Measurements from ENCODE around the gene SYT6. TPM values are rescaled to one million over a fixed set of nuclear protein-coding genes. Genes with fewer than 3 reads are reported as not detected.

Gene SYT6
- polyA plus RNA-seq, 6 donors from 2014 or later, result not detected

DNA sequence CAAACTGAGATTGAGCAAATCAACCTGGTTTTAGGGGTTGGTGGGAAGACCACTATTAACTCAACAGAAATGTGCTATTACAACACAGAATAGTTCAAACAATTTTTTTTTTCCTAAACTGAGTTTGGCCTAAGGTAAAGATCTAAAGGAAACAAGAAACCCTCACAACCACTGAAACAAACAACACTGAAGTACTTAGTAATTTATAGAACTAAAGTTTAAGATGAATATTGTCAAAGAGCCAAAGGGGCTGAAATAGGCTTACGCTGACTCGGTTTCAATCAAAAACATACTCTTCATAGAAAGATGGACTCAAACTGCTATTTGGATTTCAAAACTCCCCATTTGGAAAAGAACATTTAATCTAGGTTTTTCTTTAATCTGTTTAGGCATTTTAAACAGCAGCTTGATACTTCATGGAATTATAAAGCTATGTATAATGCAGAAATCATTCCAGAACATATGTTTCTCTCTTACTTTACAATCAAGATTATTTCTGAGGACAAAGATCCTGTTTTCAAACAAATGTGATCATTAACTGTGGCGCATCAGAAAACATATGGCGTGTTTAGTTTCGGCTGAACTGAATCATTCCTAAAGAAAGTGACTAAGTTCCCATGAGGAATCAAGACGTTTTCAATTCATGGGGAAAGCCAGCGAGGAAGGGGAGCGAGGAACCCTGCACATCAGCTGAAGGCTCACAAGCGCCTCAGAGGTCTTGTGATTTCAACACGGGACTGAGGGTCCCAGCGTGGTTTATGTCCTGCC is 62.7 kb downstream of the SYT6 start:
- Mint-ChIP-seq H3K4me1 (no peaks in the 10 kb centered on the region), H3K27ac (no peak overlapping the region), H3K9me3 (peaks cover 0 to 3% (median 0%) of the 10 kb centered on the region in 7 donors), H3K4me3 (no peak overlapping the region), H3K36me3 (no peaks in the 10 kb centered on the region), H3K27me3 (peaks cover 11 to 26% (median 20%) of the 10 kb centered on the region in 3 donors)
- no peak for DNase-seq
- no peak for ATAC-seq (ENCODE audit: low read depth in 2 of 2)

DNA sequence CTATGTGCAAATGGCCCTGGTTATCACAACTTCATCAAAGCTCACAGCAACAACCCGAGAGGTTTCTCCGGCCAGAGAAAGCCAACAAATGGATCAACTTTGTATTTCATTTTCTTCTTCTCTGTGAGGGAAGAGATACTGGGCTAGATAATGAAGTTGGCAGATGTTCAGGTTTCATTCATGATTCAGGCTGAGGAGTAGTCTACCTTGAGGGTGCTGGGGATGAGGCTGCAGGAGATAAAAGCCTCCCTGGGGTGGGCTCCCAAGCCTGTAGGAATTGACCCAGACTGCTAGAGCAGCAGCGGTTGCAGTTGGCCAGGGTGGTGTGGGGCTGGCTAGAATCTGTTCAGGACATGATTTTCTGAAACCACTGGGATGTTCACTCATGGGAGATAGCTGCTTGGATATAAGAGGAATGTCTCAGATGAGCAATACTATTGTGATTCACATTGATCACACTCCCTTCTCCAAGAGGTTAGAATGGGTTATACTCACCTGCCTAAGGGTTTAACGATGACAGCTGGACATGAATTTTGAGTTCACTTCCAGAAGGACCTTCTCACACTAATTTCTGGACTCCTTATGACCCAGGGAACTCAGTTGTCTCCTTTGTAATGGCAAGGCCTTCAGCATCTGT is 64.0 kb downstream of the SYT6 start:
- ATAC-seq (ENCODE audit: low read depth in 2 of 2) (no peak), DNase-seq (no peak)
- H3K9me3 Mint-ChIP-seq, result peaks cover 0 to 3% (median 0%) of the 10 kb centered on the region in 7 donors
- no peak overlapping the region for H3K27ac Mint-ChIP-seq
- no peaks in the 10 kb centered on the region for H3K36me3 Mint-ChIP-seq
- peaks cover 11 to 20% (median 20%) of the 10 kb centered on the region in 3 donors for H3K27me3 Mint-ChIP-seq
- H3K4me1 Mint-ChIP-seq, result no peaks in the 10 kb centered on the region
- no peak overlapping the region for H3K4me3 Mint-ChIP-seq

DNA sequence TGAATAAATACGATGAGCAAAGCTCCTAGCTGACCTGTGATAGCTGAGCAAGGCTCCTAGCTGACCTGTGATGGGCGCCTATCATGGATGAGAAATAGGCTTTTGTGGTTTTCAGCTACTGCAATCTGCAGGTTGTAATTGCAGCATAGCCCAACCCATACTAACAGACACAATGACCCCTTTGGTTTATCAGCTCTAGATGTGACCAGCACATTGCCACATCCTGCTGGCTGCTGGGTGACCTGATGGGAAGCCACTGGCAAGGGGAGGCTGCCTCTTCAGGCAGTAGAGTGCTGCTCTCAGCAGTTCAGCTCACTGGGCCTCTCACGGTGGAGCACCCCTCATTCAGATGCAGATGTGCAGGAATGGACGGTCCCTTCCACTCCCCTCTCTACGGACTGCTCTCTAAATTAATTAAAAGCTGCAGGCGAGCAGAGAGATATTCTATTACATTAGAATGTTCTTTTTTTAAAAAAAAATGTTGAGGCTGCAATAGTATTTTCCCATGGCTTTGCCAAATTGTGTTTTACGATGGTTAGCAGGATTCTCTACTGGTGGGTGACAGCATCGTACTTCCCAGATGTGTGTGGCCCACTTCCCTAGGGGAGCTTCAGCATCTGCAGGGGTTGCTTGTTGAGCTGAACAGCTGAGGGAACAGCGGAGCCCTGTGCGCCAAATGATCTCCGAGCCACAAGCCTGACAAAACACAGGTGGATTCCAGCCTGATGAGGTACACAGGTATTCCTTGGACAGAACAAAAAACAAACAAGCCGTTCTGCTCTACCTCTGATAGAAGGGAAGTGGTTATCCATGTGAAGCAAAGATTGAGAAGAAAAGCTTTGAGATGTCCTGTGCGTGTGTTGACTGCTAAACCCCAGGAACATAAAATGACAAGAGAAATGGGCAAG is 65.0 kb downstream of the SYT6 start:
- ATAC-seq (ENCODE audit: low read depth in 2 of 2) (no peak), DNase-seq (no peak)
- Mint-ChIP-seq H3K4me1 (no peaks in the 10 kb centered on the region), H3K36me3 (no peaks in the 10 kb centered on the region), H3K4me3 (no peak overlapping the region), H3K9me3 (peaks cover 0 to 3% (median 0%) of the 10 kb centered on the region in 7 donors), H3K27ac (peak overlapping the region in 1 of 6 donors; percentile 12), H3K27me3 (peaks cover 11 to 20% (median 19%) of the 10 kb centered on the region in 3 donors)

- Mint-ChIP-seq H3K27me3 (peaks cover 9 to 20% (median 17%) of the 10 kb centered on the region in 3 donors), H3K27ac (no peak overlapping the region), H3K4me3 (no peak overlapping the region), H3K4me1 (no peaks in the 10 kb centered on the region), H3K36me3 (no peaks in the 10 kb centered on the region), H3K9me3 (peaks cover 0 to 3% (median 0%) of the 10 kb centered on the region in 7 donors)
- DNase-seq, result no peak
- ATAC-seq (ENCODE audit: low read depth in 2 of 2), result no peak
Observed at GRCh38 chr1:114087495-114087894, 66.2 kb downstream of the SYT6 start.

DNA sequence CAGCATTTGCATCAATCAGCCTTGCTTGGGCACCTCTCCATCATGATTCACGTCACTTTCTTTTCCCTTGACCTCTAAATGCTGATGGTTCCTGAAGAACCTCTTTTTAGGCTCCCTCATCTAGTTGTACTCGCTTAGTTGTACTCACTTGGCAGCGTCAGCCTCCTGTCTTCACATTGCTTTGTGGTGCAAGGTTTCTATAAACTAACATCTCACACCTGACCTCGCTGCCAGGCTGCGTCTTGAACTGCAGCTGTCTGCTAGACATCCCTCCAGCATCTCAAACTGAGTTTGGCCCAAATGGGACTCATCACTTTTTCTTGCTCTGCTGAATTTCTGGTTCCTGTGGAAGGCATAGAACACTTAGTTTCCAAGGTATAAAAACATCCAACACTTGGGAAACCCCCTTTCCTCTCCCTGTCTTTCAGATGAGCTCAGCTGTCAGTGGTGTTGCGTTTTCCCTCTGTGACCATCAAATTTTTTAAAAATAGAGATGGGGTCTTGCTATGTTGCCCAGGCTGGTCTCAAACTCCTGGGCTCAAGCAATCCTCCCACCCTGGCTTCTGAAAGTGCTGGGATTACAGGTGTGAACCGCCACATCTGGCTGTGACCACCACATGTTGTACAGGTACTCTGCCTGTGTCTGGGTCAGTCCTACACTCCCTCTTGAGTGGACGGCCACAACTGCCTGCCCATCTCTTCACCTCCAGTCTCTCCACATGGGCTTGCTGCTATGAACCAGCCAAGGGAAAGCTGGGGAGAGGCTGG is 66.9 kb downstream of the SYT6 start:
- no peak for DNase-seq
- Mint-ChIP-seq H3K27me3 (peaks cover 4 to 17% (median 12%) of the 10 kb centered on the region in 3 donors), H3K4me1 (no peaks in the 10 kb centered on the region), H3K27ac (no peak overlapping the region), H3K36me3 (no peaks in the 10 kb centered on the region), H3K9me3 (peaks cover 0 to 3% (median 0%) of the 10 kb centered on the region in 7 donors), H3K4me3 (no peak overlapping the region)
- ATAC-seq (ENCODE audit: low read depth in 2 of 2), result no peak

DNA sequence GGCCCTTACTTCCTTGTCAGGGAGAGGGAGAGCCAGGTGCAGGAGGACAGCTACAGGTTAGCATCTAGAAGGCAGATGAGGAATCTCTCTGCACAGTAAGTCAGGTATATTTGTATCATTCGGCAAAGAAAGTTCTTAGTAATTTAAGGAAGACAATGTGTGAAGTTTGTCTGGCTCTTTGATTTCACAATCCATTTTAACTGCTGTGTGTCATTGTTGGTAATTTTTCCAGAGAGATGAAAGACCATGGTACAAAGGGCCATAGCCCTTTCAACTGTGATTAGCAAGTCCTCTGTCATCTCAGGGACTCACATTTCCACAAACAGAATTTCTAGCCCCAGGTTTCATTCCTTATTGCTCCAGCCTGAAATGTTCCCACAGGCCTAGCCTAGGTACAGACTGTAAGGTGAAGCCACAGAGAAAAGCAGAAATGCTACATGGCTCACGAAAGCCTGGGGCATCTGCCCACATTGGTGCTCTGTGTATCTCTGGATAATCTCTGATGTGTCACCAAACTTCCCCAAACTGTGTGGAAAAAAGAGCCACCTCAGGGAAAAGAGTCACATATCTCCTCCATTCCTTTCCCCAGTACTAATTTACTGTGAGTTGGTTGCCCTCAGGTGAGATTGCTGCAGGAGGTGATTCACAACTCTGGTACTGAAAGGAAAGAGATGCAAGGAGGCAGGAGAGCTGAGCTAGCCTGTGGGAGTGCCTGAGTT is 70.6 kb downstream of the SYT6 start:
- no peak overlapping the region for H3K4me3 Mint-ChIP-seq
- no peaks in the 10 kb centered on the region for H3K4me1 Mint-ChIP-seq
- no peak overlapping the region for H3K27ac Mint-ChIP-seq
- DNase-seq, result no peak
- ATAC-seq (ENCODE audit: low read depth in 2 of 2), result no peak
- peaks cover 0 to 3% (median 0%) of the 10 kb centered on the region in 7 donors for H3K9me3 Mint-ChIP-seq
- H3K36me3 Mint-ChIP-seq, result no peaks in the 10 kb centered on the region
- peaks cover 7 to 22% (median 14%) of the 10 kb centered on the region in 3 donors for H3K27me3 Mint-ChIP-seq

GRCh38 chr1:114082304-114082630 is 71.4 kb downstream of the SYT6 start:
- Mint-ChIP-seq H3K9me3 (peaks cover 0 to 3% (median 0%) of the 10 kb centered on the region in 7 donors), H3K4me1 (no peaks in the 10 kb centered on the region), H3K36me3 (no peaks in the 10 kb centered on the region), H3K4me3 (no peak overlapping the region), H3K27ac (no peak overlapping the region), H3K27me3 (peaks cover 7 to 22% (median 15%) of the 10 kb centered on the region in 3 donors)
- no peak for ATAC-seq (ENCODE audit: low read depth in 2 of 2)
- DNase-seq, result no peak

GRCh38 chr1:114081437-114082303 is 72.0 kb downstream of the SYT6 start:
- Mint-ChIP-seq H3K4me1 (no peaks in the 10 kb centered on the region), H3K9me3 (peaks cover 0 to 3% (median 0%) of the 10 kb centered on the region in 7 donors), H3K27ac (no peak overlapping the region), H3K4me3 (no peak overlapping the region), H3K36me3 (no peaks in the 10 kb centered on the region), H3K27me3 (peaks cover 7 to 22% (median 19%) of the 10 kb centered on the region in 3 donors)
- ATAC-seq (ENCODE audit: low read depth in 2 of 2) (no peak), DNase-seq (no peak)

DNA sequence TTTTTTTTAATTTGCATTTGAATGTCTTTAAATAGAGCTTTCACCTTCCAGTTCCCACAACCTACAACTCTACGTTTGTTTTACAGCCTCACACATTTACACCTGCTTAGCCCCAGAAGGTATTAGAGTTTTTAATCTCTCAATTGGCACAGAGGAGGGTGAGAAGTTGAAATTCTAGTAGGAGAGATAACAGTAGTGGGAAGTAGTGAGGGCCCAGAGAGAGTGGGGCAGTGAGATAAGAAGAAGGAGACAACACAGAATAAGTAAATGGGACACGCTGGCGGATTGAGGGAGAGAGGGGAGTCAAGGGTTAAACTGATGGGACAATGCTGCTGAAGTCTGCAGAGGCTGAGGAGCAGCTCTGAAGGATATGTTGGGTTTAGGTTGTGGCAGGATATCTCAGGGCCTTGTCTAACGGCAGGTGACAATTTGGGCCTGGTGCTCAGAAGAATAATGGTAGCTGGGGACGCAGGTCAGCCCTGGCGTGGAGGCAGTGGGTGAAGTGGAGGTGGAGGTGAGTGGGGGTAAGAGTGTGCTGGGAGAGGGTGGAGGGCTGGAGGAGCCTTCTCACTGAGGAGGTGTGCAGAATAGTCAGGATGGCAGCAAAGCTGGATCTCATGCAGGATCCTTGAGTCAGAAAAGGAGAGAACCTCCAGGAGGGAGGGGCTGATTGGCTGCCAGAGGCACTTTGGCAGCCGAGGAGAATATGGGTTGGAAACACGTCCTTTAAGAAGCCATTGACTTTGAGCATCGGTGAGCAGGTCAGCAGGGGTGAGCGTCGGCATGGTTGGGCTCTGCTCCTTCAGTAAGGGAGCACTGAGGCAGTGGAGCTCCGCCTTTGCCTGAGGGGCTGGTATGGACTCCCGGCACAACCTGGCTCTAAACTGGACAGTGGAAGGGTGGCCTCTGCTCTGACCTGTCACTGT is 72.9 kb downstream of the SYT6 start:
- H3K4me1 Mint-ChIP-seq, result no peaks in the 10 kb centered on the region
- ATAC-seq (ENCODE audit: low read depth in 2 of 2), result no peak
- no peaks in the 10 kb centered on the region for H3K36me3 Mint-ChIP-seq
- H3K27ac Mint-ChIP-seq, result peak overlapping the region in 1 of 6 donors; percentile 78
- H3K27me3 Mint-ChIP-seq, result peaks cover 7 to 27% (median 19%) of the 10 kb centered on the region in 3 donors
- H3K9me3 Mint-ChIP-seq, result no peaks in the 10 kb centered on the region
- H3K4me3 Mint-ChIP-seq, result no peak overlapping the region
- DNase-seq, result no peak

- ATAC-seq (ENCODE audit: low read depth in 2 of 2) (no peak), DNase-seq (no peak)
- no peaks in the 10 kb centered on the region for H3K4me1 Mint-ChIP-seq
- peaks cover 7 to 29% (median 19%) of the 10 kb centered on the region in 3 donors for H3K27me3 Mint-ChIP-seq
- H3K27ac Mint-ChIP-seq, result no peak overlapping the region
- H3K9me3 Mint-ChIP-seq, result no peaks in the 10 kb centered on the region
- H3K36me3 Mint-ChIP-seq, result no peaks in the 10 kb centered on the region
- H3K4me3 Mint-ChIP-seq, result no peak overlapping the region
Observed at GRCh38 chr1:114079596-114080190, 74.0 kb downstream of the SYT6 start.

GRCh38 chr1:114078116-114078515 is 75.6 kb downstream of the SYT6 start:
- H3K27ac Mint-ChIP-seq, result peak overlapping the region in 2 of 6 donors; percentile 60 to 82
- peaks cover 0 to 3% of the 10 kb centered on the region in 2 donors for H3K36me3 Mint-ChIP-seq
- ATAC-seq (ENCODE audit: low read depth in 2 of 2), result no peak
- H3K4me1 Mint-ChIP-seq, result no peaks in the 10 kb centered on the region
- H3K27me3 Mint-ChIP-seq, result peaks cover 7 to 36% (median 26%) of the 10 kb centered on the region in 3 donors
- no peak overlapping the region for H3K4me3 Mint-ChIP-seq
- peaks cover 0 to 6% (median 3%) of the 10 kb centered on the region in 7 donors for H3K9me3 Mint-ChIP-seq
- no peak for DNase-seq

All from naive B cell (primary cell).